GM12878 (cell line): ENCODE results near the gene HOXB3.

Source experiments
- EZH2 ChIP-seq: IDR thresholded peaks from 2 replicates; pipeline ENCODE4 v1.6.1; 2012; ENCODE audit warnings: low read depth, mild to moderate bottlenecking, control low read depth, inconsistent platforms, low read length, borderline replicate concordance; ENCODE audit not compliant: control insufficient read depth
- KDM1A ChIP-seq: fragments of 200-600 bp; sonication (generic); IDR thresholded peaks from 2 replicates; pipeline ENCODE4 v1.6.1; 2016; ENCODE audit warnings: borderline replicate concordance
- PML ChIP-seq: IDR thresholded peaks from 2 replicates; pipeline ENCODE4 v1.6.1; 2012; ENCODE audit warnings: low read length, inconsistent platforms
- POLR2A ChIP-seq: IDR thresholded peaks from 2 replicates; pipeline ENCODE4 v1.6.1; 2011; ENCODE audit warnings: low read depth, mild to moderate bottlenecking, low read length
- POLR2AphosphoS5 ChIP-seq: IDR thresholded peaks from 2 replicates; pipeline ENCODE4 v1.6.1; 2011; ENCODE audit warnings: mild to moderate bottlenecking, low read length, inconsistent platforms
- SMAD1 ChIP-seq: fragments of 450-650 bp; IDR thresholded peaks from 2 replicates; pipeline ENCODE4 v1.6.1; 2018; ENCODE audit warnings: mild to moderate bottlenecking, low read depth; ENCODE audit not compliant: partially characterized antibody
- SREBF2 ChIP-seq: IDR thresholded peaks from 2 replicates; pipeline ENCODE4 v1.6.1; 2012; ENCODE audit warnings: mild to moderate bottlenecking, low read length
- TCF3 ChIP-seq: IDR thresholded peaks from 2 replicates; pipeline ENCODE4 v1.6.1; 2012; ENCODE audit warnings: low read depth, mild to moderate bottlenecking, low read length, borderline replicate concordance; ENCODE audit not compliant: insufficient read depth
- TF ChIP-seq, protein P1 (sequence below): IDR thresholded peaks from 2 replicates; pipeline ENCODE4 v1.6.1; 2011; ENCODE audit warnings: low read depth, low read length, improper control_type of control experiment, borderline replicate concordance
- TF ChIP-seq, protein P2 (sequence below): IDR thresholded peaks from 2 replicates; pipeline ENCODE4 v1.6.1; 2012; ENCODE audit warnings: low read length, inconsistent platforms

DNA sequence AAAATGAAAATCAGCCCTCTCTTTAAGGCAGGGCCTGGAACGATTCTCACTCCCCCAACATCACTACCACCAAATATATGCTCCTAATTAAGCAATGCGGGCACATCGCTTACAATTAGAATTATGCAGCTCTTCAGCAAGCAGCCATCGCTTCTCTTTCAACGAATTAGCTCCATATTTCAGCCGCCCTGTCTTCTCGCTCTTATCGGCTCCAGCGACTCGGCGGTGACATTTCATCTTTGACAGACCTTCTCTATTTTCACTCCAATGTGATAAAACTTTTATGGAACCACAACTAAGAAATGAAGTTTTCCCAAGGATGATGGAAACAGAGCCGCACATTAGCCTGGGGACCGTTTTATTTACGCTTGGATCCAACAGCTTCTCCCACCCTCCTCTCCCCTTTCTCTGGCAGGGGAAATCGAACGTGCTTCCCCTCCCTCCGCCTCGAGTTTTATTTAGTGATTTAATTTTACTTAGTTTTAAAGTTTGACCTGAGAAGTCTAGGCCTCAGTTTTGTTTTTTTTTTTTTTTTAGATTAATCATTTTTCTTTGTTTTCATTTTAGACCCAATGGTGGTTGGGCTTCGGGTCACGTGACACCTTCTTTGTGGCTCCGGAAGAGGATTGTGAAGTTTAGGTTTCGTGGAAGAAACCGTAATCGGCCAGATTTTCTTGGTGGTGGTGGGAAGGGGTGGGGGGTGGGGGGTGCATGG is 42.1 kb downstream of the HOXB3 start:
- TF ChIP-seq, protein P1, sequence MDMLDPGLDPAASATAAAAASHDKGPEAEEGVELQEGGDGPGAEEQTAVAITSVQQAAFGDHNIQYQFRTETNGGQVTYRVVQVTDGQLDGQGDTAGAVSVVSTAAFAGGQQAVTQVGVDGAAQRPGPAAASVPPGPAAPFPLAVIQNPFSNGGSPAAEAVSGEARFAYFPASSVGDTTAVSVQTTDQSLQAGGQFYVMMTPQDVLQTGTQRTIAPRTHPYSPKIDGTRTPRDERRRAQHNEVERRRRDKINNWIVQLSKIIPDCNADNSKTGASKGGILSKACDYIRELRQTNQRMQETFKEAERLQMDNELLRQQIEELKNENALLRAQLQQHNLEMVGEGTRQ, result no peak
- TF ChIP-seq PML, result no peak
- TF ChIP-seq TCF3, result no peak
- TF ChIP-seq KDM1A, result no peak
- TF ChIP-seq, protein P2, sequence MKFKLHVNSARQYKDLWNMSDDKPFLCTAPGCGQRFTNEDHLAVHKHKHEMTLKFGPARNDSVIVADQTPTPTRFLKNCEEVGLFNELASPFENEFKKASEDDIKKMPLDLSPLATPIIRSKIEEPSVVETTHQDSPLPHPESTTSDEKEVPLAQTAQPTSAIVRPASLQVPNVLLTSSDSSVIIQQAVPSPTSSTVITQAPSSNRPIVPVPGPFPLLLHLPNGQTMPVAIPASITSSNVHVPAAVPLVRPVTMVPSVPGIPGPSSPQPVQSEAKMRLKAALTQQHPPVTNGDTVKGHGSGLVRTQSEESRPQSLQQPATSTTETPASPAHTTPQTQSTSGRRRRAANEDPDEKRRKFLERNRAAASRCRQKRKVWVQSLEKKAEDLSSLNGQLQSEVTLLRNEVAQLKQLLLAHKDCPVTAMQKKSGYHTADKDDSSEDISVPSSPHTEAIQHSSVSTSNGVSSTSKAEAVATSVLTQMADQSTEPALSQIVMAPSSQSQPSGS, result no peak
- no peak for TF ChIP-seq EZH2
- no peak for TF ChIP-seq SREBF2
- no peak for TF ChIP-seq POLR2A
- TF ChIP-seq SMAD1, result no peak
- no peak for TF ChIP-seq POLR2AphosphoS5
